A673 (cell line): Measurements from ENCODE around the gene BRPF3. TPM values are rescaled to one million over a fixed set of nuclear protein-coding genes. Genes with fewer than 3 reads are reported as not detected.

Experiments
- BruUV-seq: library from RNA; stranded (reverse); fragments of 400-500 nt; replicated peaks from 2 replicates; lab custom pipeline; 2021; lab: Mats Ljungman, UMichigan
- CTCF ChIA-PET: fragments of 300-600 bp; sonication (Branson Sonifier 250); formaldehyde crosslinking; loops from one replicate; lab custom pipeline; 2022; ENCODE audit warnings: antibody characterized with exemption; lab: Charles Lee
- POLR2A ChIA-PET: fragments of 300-600 bp; sonication (Branson Sonifier 250); formaldehyde crosslinking; loops from one replicate; lab custom pipeline; 2022; ENCODE audit warnings: antibody characterized with exemption; ENCODE audit not compliant: low non-redundant PET; lab: Charles Lee
- DNase-seq: peaks from one replicate; pipeline ENCODE4 v3.0.0-alpha.2; 2015; ENCODE audit warnings: low spot score
- H3K27ac ChIP-seq: fragments of 200-600 bp; sonication (generic); 2 replicates; pipeline ENCODE4 v1.5.1; 2016; ENCODE audit warnings: mixed run types, low read depth, mild to moderate bottlenecking, mixed read lengths, antibody characterized with exemption, low read length; ENCODE audit not compliant: poor library complexity, severe bottlenecking
- H3K27me3 ChIP-seq: fragments of 200-600 bp; sonication (generic); replicated peaks from 2 replicates; pipeline ENCODE4 v1.6.1; 2017; ENCODE audit warnings: mixed run types, low read depth, mild to moderate bottlenecking, mixed read lengths, antibody characterized with exemption, low read length; ENCODE audit not compliant: insufficient read depth, poor library complexity
- H3K36me3 ChIP-seq: fragments of 200-600 bp; sonication (generic); 2 replicates; pipeline ENCODE4 v1.6.1; 2016; ENCODE audit warnings: mixed run types, mild to moderate bottlenecking, mixed read lengths, antibody characterized with exemption, low read length; ENCODE audit not compliant: insufficient read depth, poor library complexity, severe bottlenecking
- H3K4me1 ChIP-seq: fragments of 200-600 bp; sonication (generic); 2 replicates; pipeline ENCODE4 v1.6.1; 2017; ENCODE audit warnings: mixed run types, mild to moderate bottlenecking, mixed read lengths, antibody characterized with exemption, low read length; ENCODE audit not compliant: insufficient read depth, poor library complexity, severe bottlenecking
- H3K4me3 ChIP-seq: fragments of 200-600 bp; sonication (generic); 2 replicates; pipeline ENCODE4 v1.5.1; 2016; ENCODE audit warnings: low read depth, mixed run types, mild to moderate bottlenecking, mixed read lengths, low read length; ENCODE audit not compliant: poor library complexity, severe bottlenecking
- H3K9me3 ChIP-seq: fragments of 200-600 bp; sonication (generic); 2 replicates; pipeline ENCODE4 v1.6.1; 2016; ENCODE audit warnings: mixed run types, low read depth, mild to moderate bottlenecking, mixed read lengths, antibody characterized with exemption, low read length; ENCODE audit not compliant: poor library complexity, severe bottlenecking
- CTCF ChIP-seq: fragments of 300-800, 200-600 bp; sonication (generic); conservative IDR thresholded peaks from 2 replicates; pipeline ENCODE4 v1.5.1; 2017; ENCODE audit warnings: low read depth, mild to moderate bottlenecking, antibody characterized with exemption, low read length, moderate library complexity, mixed read lengths
- EZH2 ChIP-seq: fragments of 200-600 bp; sonication (generic); IDR thresholded peaks from 2 replicates; pipeline ENCODE4 v1.6.1; 2017; ENCODE audit warnings: borderline replicate concordance, low read depth, mild to moderate bottlenecking, mixed read lengths, antibody characterized with exemption, low read length; ENCODE audit not compliant: poor library complexity, severe bottlenecking
- intact Hi-C: fragments of 100-400 bp; cut with micrococcal nuclease; formaldehyde crosslinking; loops from one replicate; pipeline ENCODE4 v1.10.0; 2022; ENCODE audit not compliant: unreplicated experiment
- total RNA-seq: library from RNA; stranded (reverse); gene quantifications from 2 replicates; pipeline ENCODE4 v1.2.3, GENCODE V29; 2021

BRPF3 gene
- total RNA-seq, 1 experiment from 2014 or later: 39.3 TPM

GRCh38 chr6:36227379-36228228 is 31.1 kb downstream of the BRPF3 start:
- no peaks in the 10 kb centered on the region for H3K4me1 ChIP-seq
- no peaks in the 10 kb centered on the region for H3K9me3 ChIP-seq
- BruUV-seq: no TSS peak
- intact Hi-C loops: no loop called here
- ChIA-PET POLR2A (no interaction called here), CTCF (no interaction called here)
- peaks cover 36% of the 10 kb centered on the region for H3K36me3 ChIP-seq
- H3K27ac ChIP-seq: no peak overlapping the region
- no peak for TF ChIP-seq EZH2
- TF ChIP-seq CTCF: no peak
- H3K4me3 ChIP-seq: no peak overlapping the region
- H3K27me3 ChIP-seq: no peaks in the 10 kb centered on the region
- no peak for DNase-seq

GRCh38 chr6:36229223-36229622 is 32.7 kb downstream of the BRPF3 start:
- ChIA-PET POLR2A (no interaction called here), CTCF (no interaction called here)
- no peak for DNase-seq
- Histone ChIP-seq H3K27me3 (no peaks in the 10 kb centered on the region), H3K9me3 (no peaks in the 10 kb centered on the region), H3K36me3 (peaks cover 30% of the 10 kb centered on the region), H3K27ac (no peak overlapping the region), H3K4me3 (no peak overlapping the region), H3K4me1 (no peaks in the 10 kb centered on the region)
- intact Hi-C loops: no loop called here
- no peak for TF ChIP-seq EZH2
- TF ChIP-seq CTCF: no peak
- BruUV-seq: no TSS peak

- TF ChIP-seq CTCF: no peak
- no peak for TF ChIP-seq EZH2
- BruUV-seq: no TSS peak
- no peak for DNase-seq
- Histone ChIP-seq H3K4me3 (no peak overlapping the region), H3K27ac (no peak overlapping the region), H3K36me3 (peaks cover 21% of the 10 kb centered on the region), H3K9me3 (no peaks in the 10 kb centered on the region), H3K4me1 (no peaks in the 10 kb centered on the region), H3K27me3 (no peaks in the 10 kb centered on the region)
- CTCF ChIA-PET: no interaction called here
- POLR2A ChIA-PET: no interaction called here
- intact Hi-C loops: no loop called here
Observed at GRCh38 chr6:36230371-36230770, 33.8 kb downstream of the BRPF3 start.
